ENCODE data around the gene TSEN2.

Gene TSEN2

DNA sequence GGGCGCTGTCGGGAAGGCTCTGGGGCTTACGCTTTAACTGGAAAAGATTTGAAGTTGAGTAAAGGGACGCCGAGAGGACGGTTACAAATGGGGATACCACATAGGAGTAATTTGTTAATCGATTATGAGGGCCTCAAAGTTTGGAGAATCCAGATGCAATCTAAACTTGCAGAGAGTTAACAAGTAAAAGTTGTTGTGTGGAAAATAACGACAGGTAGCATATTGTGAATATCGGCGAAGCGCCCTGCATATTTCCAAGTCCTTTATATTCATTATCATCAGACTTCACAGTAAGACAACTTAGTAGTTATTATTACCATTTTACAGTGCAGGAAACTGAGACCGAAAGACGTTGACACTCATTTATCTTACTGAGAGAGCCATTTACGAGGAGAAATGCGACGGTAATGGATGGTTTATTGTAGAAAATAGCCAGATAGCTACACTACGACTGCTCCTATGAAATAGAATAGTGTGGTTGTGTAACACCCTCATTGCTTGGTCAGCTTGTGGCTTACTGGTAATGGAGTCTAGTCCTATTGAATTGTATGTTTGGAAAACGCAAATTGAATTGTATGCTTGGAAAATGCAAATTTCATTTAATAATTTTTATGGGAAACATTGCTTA lies 73.3 kb downstream of the TSEN2 start:
- no peak for DNase-seq

DNA sequence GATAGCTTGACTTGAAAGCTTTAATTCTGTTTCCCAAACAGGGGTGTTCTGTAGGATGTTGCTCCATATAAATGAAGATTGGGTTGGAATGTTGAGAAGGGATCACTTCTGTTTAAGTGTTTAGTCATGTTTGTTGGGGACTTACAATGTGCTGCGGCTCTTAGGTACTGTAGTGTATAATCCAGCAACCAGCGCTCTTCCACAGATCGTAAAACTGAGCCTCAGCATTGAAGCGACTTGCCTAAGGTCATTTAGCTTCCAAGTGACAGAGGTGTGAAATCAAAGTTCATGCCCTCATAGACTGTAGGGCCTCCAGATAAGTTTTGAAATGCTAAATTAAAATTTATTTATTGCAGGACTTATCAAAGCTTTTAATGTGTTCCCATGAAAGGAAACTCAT lies 74.4 kb downstream of the TSEN2 start:
- DNase-seq: no peak

GRCh38 chr3:12559520-12559919 lies 75.2 kb downstream of the TSEN2 start:
- DNase-seq: no peak

- no peak for DNase-seq
These were observed 76.4 kb downstream of the TSEN2 start for GRCh38 chr3:12560505-12561190.

DNA sequence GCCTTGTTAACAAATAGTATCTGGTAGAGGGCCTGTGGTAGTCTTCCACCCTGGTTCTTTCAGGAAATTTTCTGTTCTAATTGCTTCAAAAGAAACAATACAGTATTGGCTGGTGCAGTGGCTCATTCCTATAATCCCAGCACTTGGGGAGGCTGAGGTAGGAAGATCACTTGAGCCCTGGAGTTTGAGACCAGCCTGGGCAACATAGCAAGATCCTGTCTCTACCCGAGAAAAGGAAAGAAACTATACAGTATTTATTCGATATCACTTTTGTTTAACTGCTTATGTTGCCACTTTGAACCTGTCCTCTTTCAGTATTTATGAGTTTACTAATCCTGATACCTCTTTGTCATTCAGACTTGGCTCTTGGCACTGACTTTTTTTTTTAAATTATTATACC lies 77.1 kb downstream of the TSEN2 start:
- DNase-seq: no peak

DNA sequence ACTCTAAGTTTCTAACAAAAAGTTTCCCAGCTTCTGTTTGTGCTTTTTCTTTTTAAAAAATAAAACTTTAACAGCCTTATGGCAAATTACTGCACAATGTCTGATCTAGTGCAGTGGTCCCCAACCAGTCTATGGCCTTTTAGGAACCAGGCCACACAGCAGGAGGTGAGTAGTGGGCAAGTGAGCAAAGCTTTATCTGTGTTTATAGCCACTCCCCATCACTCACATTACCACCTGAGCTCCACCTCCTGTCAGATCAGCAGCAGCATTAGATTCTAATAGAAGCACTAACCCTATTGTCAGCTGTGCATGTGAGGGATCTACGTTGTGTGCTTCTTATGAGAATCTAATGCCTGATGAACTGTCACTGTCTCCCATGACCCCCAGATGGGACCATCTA lies 78.2 kb downstream of the TSEN2 start:
- DNase-seq: no peak

DNA sequence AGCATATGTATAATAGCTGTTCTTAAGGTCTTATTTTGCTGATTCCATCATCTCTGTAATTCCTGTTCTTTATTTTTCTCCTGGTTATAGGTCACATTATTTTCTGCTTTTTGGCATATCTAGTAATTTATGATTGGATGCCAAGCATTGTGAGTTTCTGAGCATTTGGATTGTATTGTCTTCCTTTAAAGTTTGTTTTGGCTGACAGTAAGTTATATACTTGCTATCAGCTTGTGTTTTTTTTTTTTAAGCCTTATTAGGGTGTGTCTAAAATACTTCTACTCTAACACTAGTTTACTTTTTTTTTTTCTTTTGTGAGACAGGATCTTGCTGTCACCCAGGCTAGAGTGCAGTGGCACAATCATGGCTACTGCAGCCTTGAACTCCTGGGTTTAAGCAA lies 82.7 kb downstream of the TSEN2 start:
- DNase-seq: no peak

GRCh38 chr3:12568747-12569146 lies 84.5 kb downstream of the TSEN2 start:
- no peak for DNase-seq

GRCh38 chr3:12569836-12570235 lies 85.6 kb downstream of the TSEN2 start:
- no peak for DNase-seq

DNA sequence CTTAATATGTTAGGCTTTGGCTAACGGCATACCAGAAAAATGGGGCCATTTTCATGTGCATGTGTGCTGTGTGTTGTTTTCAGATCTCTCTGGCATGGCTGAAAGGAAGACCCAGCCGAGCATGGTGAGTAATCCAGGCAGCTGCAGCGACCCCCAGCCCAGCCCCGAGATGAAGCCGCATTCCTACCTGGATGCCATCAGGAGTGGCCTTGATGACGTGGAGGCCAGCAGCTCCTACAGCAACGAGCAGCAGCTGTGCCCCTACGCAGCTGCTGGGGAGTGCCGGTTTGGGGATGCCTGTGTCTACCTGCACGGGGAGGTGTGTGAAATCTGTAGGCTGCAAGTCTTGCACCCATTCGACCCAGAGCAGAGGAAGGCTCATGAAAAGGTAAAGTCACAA lies 87.7 kb downstream of the TSEN2 start:
- no peak for DNase-seq

GRCh38 chr3:12574131-12574530 lies 89.9 kb downstream of the TSEN2 start:
- no peak for DNase-seq

DNA sequence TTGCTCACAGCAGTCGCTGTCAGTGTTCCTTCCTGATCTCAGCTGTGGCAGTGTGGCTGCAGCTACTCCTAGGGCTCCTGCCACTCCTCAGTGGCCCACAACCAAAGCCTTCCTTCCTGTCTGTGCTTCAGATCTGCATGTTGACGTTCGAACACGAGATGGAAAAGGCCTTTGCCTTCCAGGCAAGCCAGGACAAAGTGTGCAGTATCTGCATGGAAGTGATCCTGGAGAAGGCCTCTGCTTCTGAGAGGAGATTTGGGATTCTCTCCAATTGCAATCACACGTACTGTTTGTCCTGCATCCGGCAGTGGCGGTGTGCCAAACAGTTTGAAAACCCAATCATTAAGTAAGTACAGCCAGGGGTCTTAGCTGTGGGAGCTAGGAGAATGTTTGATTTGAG lies 90.4 kb downstream of the TSEN2 start:
- no peak for DNase-seq

DNA sequence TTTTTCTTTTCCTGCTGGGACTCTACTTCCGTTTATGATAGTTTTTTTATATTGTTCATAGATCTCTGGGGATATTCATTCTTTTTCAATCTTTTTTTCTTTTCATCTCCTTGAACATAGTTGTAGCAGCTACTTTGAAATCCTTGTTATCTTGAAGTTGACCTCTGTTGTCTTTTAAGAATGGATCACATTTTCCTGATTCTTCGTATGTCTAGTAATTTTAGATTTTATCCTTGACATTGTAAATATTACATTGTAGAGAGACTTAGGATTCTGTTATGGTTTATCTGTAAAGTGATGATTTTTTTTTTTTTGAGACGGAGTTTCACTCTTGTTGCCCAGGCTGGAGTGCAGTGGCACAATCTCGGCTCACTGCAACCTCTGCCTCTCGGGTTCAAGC lies 93.1 kb downstream of the TSEN2 start:
- no peak for DNase-seq

GRCh38 chr3:12578742-12579141 lies 94.5 kb downstream of the TSEN2 start:
- DNase-seq: no peak

DNA sequence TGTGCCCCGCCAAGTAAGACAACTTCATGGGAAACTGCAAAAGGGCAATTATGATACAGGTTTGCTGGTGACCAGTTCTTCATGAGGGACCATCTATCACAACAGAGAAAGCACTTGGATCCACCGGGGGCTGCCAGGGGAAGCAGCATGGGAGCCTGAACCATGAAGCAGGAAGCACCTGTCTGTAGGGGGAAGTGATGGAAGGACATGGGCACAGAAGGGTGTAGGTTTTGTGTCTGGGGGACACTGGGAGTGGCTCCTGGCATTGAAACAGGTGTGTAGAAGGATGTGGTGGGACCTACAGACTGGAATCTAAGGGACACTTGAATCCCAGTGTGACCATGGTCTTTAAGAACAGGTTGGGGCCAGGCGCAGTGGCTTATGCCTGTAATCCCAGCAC lies 95.2 kb downstream of the TSEN2 start:
- DNase-seq: no peak

DNA sequence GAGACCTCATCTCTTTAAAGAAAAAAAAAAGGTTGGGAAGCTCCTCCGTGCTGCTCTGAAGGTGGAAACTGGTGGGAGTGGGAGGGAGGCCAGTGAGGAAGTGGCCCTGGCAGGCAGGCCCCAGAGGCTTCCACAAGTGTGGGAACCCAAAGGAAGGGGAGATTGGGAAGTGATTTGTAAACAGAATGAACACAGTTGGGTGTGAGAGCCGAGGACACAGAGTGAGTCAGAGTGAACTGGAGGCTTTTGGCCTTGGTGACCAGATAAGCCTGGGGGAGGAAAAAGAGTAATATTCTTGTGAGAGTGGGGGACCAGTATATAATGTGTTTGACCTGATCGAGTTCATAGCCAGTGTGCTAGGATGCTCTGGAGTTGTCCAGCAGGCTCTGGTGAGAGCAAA lies 95.6 kb downstream of the TSEN2 start:
- DNase-seq: no peak

DNA sequence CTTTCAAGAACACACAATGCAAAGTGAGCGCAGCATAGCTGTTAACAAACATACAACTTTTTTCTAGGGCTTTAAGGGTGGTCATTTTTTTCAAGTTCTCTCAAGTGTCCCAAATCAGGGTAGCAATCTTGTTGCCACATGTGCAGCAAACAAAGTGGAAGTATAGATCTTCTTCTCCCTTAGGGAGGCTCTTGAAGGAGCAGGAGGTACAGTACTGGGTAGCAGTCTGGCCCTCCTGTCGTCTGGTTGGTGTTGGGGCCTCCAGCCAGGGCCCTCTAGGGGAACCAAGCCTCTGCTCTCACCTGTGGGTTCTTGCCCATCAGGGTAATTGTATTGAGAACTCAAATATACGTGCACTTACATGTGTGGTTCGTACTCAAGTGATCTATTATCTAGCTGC lies 98.5 kb downstream of the TSEN2 start:
- no peak for DNase-seq
